ENCODE results near the gene DNAJC4. TPM values are rescaled to one million over a fixed set of nuclear protein-coding genes. Genes with fewer than 3 reads are reported as not detected.

The DNAJC4 gene, protein sequence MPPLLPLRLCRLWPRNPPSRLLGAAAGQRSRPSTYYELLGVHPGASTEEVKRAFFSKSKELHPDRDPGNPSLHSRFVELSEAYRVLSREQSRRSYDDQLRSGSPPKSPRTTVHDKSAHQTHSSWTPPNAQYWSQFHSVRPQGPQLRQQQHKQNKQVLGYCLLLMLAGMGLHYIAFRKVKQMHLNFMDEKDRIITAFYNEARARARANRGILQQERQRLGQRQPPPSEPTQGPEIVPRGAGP
- total RNA-seq: 8.3 and 30.5 TPM in 2 replicates

GRCh38 chr11:64230171-64230984 is at the start of gene DNAJC4:
Gene DNAJC4 (plus strand): TSS chr11:64230548. CDS start chr11:64230855, 307 bp downstream.

DNA sequence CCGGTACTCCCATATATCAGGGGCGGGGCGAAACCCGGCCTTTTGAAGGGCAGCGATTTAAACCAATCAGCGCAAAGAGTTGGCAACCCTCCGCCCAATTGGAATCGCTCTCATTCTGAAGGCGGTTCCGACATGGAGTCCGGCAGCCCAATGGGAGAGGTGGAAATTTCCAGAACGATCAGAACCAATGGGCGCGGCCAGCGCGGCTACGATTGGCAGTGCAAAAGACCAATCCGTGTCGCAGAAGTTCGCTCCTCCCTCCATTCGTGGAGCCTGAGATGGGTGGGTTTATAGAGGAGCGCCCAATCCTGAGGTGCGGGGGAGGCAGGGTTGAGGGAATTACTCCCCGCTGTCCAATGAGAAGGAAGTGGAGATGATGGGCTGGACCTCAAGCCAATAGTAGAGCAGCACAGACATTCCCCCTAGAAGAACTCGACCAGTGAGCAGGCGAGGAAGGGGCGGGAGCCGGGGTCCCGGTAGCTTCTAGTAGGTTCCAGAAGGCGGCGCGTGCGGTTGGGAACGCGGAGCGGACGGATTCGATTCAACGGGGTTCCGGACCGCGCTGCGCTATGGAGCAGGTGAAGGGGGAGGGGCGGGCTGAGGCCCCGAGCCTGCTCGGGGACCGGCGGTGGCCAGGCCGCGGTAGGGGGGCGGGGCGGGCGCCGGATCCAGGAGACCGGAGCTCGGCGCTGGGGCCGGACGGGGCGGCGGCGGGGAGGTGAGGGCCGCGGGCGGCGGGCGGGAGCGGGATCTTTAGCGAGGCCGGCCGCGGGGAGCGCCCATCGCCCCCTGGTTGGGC is 44.5 kb upstream of the DNAJC4 start, which contains the start of gene STIP1:
STIP1 (plus strand) TSS at position 479 of the 799 bp plus-strand sequence; CDS start at position 570, 91 bp downstream.

GRCh38 chr11:64206457-64207255 is 23.7 kb upstream of the DNAJC4 start, which contains the start of gene FERMT3:
Gene FERMT3 (plus strand): TSS chr11:64206721. CDS start chr11:64207365, 644 bp downstream.

DNA sequence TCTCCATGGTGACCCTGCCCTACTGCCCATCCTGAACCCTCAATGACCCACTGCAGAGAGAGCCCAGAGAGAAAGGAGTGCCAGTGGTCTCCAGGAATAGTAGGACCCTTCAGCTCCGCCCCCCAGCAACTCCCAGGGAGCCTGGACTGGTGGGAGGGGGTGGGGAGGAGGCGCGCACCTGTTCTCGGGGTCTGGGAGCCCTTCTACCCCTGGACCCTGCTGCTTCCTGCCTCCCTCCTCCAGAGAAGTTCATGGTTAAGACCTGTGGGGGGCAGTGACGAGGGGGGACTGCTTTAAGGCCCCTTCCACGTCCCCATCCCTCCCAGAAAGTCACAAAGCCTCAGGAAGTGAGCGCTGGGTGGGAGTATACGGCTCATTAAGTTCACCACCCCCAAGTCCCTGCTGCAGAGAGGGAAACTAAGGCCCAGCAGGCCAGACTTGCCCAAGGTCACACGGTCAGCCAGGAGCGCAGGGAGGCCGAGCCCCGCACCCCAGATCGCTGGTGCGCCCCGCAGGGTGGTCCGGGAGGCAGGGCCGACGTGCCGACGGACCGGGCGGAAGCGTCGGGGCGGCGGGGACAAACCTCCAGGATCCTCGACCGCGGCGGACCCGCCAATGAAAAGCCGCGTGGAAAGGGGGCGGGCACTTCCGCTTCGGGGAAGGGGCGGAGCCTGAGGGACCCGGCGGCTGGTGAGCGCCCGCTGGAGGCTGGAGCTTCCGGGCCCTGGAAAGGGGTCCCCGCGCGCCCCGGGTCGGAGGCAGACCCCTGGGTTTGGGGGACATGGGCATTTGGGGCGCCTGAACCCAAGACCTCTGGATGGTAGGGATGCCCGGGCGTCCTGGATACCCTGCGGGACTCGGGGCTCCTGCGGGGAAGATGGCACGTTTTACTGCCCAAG is 4.5 kb upstream of the DNAJC4 start, which contains the start of the genes NUDT22 and TRPT1:
NUDT22 (plus strand) TSS at position 667 of the 899 bp plus-strand sequence. CDS start 379 bp downstream, outside the sequence.
TRPT1 (minus strand) TSS at position 579 of the 899 bp plus-strand sequence; CDS start at position 253, 326 bp downstream.

DNA sequence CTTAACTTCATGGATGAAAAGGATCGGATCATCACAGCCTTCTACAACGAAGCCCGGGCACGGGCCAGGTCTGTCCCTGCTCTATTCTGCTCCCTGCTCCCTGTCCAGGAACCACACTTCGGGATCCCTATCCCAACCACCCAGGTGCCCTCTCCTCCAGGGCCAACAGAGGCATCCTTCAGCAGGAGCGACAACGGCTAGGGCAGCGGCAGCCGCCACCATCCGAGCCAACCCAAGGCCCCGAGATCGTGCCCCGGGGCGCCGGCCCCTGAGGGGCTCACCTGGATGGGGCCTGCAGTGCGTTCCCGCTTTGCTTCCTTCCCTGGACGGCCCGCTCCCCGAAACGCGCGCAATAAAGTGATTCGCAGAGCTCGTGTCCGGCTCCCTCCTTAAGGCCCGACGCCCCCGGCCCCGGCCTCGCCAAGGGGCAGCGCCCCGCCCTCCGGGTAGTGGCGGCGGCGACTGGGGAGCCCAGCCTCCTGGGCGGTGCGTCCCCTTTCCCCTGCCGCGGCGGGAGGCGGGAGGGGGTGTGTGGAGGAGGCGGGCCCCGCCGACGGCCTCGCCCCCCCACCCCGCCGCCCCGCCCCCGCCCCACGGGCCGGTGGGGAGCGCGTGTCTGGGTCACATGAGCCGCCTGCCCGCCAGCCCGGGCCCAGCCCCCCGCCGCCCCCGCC is 3.7 kb downstream of the DNAJC4 start, which contains the start of gene VEGFB:
VEGFB (plus strand) TSS at position 672 of the 674 bp plus-strand sequence. CDS start 250 bp downstream, outside the sequence.

DNA sequence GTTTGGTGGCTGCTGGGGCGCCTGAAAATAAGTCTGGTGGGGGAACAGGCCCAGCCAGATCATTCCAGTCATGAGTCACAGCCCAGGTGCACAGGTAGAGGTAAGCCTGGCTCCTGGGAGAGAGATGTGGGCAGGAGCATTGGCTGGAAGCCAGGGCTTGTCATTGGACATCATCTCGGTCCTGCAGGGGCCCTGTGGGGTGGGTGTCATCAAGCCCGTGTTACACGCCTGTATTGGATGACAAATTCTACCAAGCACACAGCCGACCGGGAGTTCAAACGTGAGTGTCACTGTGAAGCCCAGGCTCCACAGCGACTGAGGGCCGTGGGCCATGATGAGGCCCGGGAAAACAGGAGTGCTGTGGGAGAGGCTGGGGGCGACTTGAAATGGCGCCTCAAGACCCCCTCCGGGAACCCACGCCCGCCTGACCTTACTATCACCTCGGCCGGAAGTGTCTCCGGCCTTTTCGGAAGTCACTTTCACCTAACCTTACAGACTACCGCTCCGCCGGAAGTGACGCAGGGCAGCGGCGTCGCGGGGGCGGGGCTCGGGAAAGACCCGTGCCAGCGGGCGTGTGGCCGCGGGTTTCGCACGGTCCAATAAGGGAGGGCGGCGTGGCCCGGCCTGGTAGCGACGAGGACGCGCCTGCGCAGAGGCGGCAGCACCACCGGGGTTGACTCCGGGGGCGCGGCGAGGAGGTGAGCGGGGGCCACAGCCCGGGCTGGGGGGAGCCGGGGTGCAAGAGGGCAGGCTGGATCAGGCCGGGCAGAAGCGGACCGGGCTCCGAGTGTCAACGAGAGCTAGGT is 10.3 kb downstream of the DNAJC4 start, which contains the start of gene FKBP2:
FKBP2 (plus strand) TSS at position 661 of the 806 bp plus-strand sequence. CDS start 1,293 bp downstream, outside the sequence.

GRCh38 chr11:64246871-64247728 is 16.8 kb downstream of the DNAJC4 start, which contains the start of gene PPP1R14B:
Gene PPP1R14B (minus strand): TSS chr11:64246943. CDS start chr11:64246673, 270 bp downstream.

GRCh38 chr11:64251016-64251752 is 20.8 kb downstream of the DNAJC4 start, which contains the start of gene PLCB3:
Gene PLCB3 (plus strand): TSS chr11:64251530. CDS start chr11:64251650, 120 bp downstream.

Other genes starting within 250 kb of the DNAJC4 start
- gene OTUB1, start 244.1 kb upstream of the DNAJC4 start, total RNA-seq: 62.6 and 68.4 TPM in 2 replicates
- gene FLRT1, start 194.6 kb upstream of the DNAJC4 start, total RNA-seq: under 0.01 and 1.1 TPM in 2 replicates
- gene MACROD1, start 64.4 kb upstream of the DNAJC4 start, total RNA-seq: 13.1 and 16.1 TPM in 2 replicates
- gene STIP1, start 44.4 kb upstream of the DNAJC4 start, total RNA-seq: 116 and 128 TPM in 2 replicates
- 9.2 and 13.1 TPM in 2 replicates for gene FERMT3, start 23.8 kb upstream of the DNAJC4 start, total RNA-seq
- gene TRPT1, start 4.4 kb upstream of the DNAJC4 start, total RNA-seq: 87.0 and 88.8 TPM in 2 replicates
- 54.9 and 70.6 TPM in 2 replicates for gene NUDT22, start 4.3 kb upstream of the DNAJC4 start, total RNA-seq
- gene VEGFB, start 4.0 kb downstream of the DNAJC4 start, total RNA-seq: 31.3 and 47.3 TPM in 2 replicates
- gene FKBP2, start 10.5 kb downstream of the DNAJC4 start, total RNA-seq: 71.8 and 82.0 TPM in 2 replicates
- 200 and 229 TPM in 2 replicates for gene PPP1R14B, start 16.4 kb downstream of the DNAJC4 start, total RNA-seq
- 37.4 and 38.3 TPM in 2 replicates for gene PLCB3, start 21.0 kb downstream of the DNAJC4 start, total RNA-seq
- 81.2 and 101 TPM in 2 replicates for gene BAD, start 54.1 kb downstream of the DNAJC4 start, total RNA-seq
- 31.2 and 50.1 TPM in 2 replicates for gene GPR137, start 55.3 kb downstream of the DNAJC4 start, total RNA-seq
- gene KCNK4, start 60.8 kb downstream of the DNAJC4 start, total RNA-seq: not detected in 2 replicates
- gene CATSPERZ, start 69.8 kb downstream of the DNAJC4 start, total RNA-seq: not detected in 2 replicates
- gene ESRRA, start 75.0 kb downstream of the DNAJC4 start, total RNA-seq: 39.2 and 43.6 TPM in 2 replicates
- 186 and 201 TPM in 2 replicates for gene TRMT112, start 87.0 kb downstream of the DNAJC4 start, total RNA-seq
- 351 and 374 TPM in 2 replicates for gene PRDX5, start 87.6 kb downstream of the DNAJC4 start, total RNA-seq
- gene CCDC88B, start 109.7 kb downstream of the DNAJC4 start, total RNA-seq: 2.4 TPM in 1 of 2 replicates, not detected in the other
- 42.6 and 61.0 TPM in 2 replicates for gene RPS6KA4, start 128.6 kb downstream of the DNAJC4 start, total RNA-seq

Measured in cardiac atrium fibroblast (primary cell).